ENCODE measurements around the gene FARP2.

FARP2 gene

GRCh38 chr2:241489088-241489487, 133.0 kb downstream of the FARP2 start:
- no peak overlapping the region for H3K4me3 ChIP-seq (ENCODE audit: low read depth, low read length)
- TF ChIP-seq CTCF (IDR thresholded peaks at IDR 0.05; ENCODE audit: low read depth, low read length): no peak

- no peak overlapping the region for H3K4me3 ChIP-seq (ENCODE audit: low read depth, low read length)
Observed at GRCh38 chr2:241489733-241490680, 133.9 kb downstream of the FARP2 start.

GRCh38 chr2:241490825-241491506, 134.9 kb downstream of the FARP2 start:
- no peak for TF ChIP-seq CTCF (IDR thresholded peaks at IDR 0.05; ENCODE audit: low read depth, low read length)
- H3K4me3 ChIP-seq (ENCODE audit: low read depth, low read length): no peak overlapping the region

More at GRCh38 chr2:241489733-241490680, 133.9 kb downstream of the FARP2 start:
- no peak for TF ChIP-seq CTCF (IDR thresholded peaks at IDR 0.05; ENCODE audit: low read depth, low read length)

GRCh38 chr2:241491549-241492173, 135.6 kb downstream of the FARP2 start:
- H3K4me3 ChIP-seq (ENCODE audit: low read depth, low read length): no peak overlapping the region
- TF ChIP-seq CTCF (IDR thresholded peaks at IDR 0.05; ENCODE audit: low read depth, low read length): no peak

GRCh38 chr2:241492174-241492565, 136.1 kb downstream of the FARP2 start:
- no peak for TF ChIP-seq CTCF (IDR thresholded peaks at IDR 0.05; ENCODE audit: low read depth, low read length)
- H3K4me3 ChIP-seq (ENCODE audit: low read depth, low read length): no peak overlapping the region

GRCh38 chr2:241493092-241493491, 137.0 kb downstream of the FARP2 start:
- no peak overlapping the region for H3K4me3 ChIP-seq (ENCODE audit: low read depth, low read length)
- TF ChIP-seq CTCF (IDR thresholded peaks at IDR 0.05; ENCODE audit: low read depth, low read length): no peak

Measured in WI38 (cell line).